Activated B cell treated with CpG ODN at 0.5 μM for 24 hours (primary cell): ENCODE results near the gene PAQR4. TPM values are rescaled to one million over a fixed set of nuclear protein-coding genes. Genes with fewer than 3 reads are reported as not detected.
"Not testable (repeated sequence)": the region's sequence is repeated elsewhere in the genome, so short reads cannot be mapped to it uniquely, and the experiment has no call there.

Experiments used
- ATAC-seq: fragments of 200-7000 bp; cut with Tn5 transposase; one replicate; pipeline ENCODE4 v1.10.0; 2021; ENCODE audit warnings: low read depth, mild to moderate bottlenecking, moderate library complexity
- CTCF ChIA-PET: fragments of 350-600 bp; sonication (Branson Sonifier 250); formaldehyde crosslinking; loops from one replicate; lab custom pipeline; 2021; ENCODE audit warnings: antibody characterized with exemption; lab: Charles Lee
- POLR2A ChIA-PET: fragments of 350-600 bp; sonication (Branson Sonifier 250); formaldehyde crosslinking; loops from one replicate; lab custom pipeline; 2021; ENCODE audit warnings: antibody characterized with exemption; lab: Charles Lee
- DNase-seq: peaks from one replicate; pipeline ENCODE4 v3.0.0; 2022
- H3K27ac Mint-ChIP-seq: one replicate; pipeline ENCODE4 v1.8.0; 2020; ENCODE audit warnings: mixed read lengths
- H3K27me3 Mint-ChIP-seq: one replicate; pipeline ENCODE4 v1.8.0; 2021; ENCODE audit warnings: mixed read lengths
- H3K36me3 Mint-ChIP-seq: one replicate; pipeline ENCODE4 v1.8.0; 2021; ENCODE audit warnings: low read depth, mixed read lengths
- H3K4me1 Mint-ChIP-seq: one replicate; pipeline ENCODE4 v1.8.0; 2021; ENCODE audit warnings: mixed read lengths
- H3K4me3 Mint-ChIP-seq: one replicate; pipeline ENCODE4 v1.8.0; 2020; ENCODE audit warnings: mild to moderate bottlenecking, mixed read lengths
- H3K9me3 Mint-ChIP-seq: one replicate; pipeline ENCODE4 v1.8.0; 2020; ENCODE audit warnings: mixed read lengths
- intact Hi-C: fragments of 100-400 bp; cut with micrococcal nuclease; formaldehyde crosslinking; loops from one replicate; pipeline ENCODE4 v1.15.1; 2024
- total RNA-seq: library from RNA; stranded (reverse); gene quantifications from 2 replicates; pipeline ENCODE4 v1.2.3, GENCODE V29; 2022
- TF ChIP-seq, protein P1 (sequence below): fragments of 200-600 bp; IDR thresholded peaks from one replicate; pipeline ENCODE4 v1.8.0; 2022; ENCODE audit warnings: antibody characterized with exemption, mild to moderate bottlenecking

The PAQR4 gene
- total RNA-seq, 1 donor from 2014 or later, result 2.7 TPM

DNA sequence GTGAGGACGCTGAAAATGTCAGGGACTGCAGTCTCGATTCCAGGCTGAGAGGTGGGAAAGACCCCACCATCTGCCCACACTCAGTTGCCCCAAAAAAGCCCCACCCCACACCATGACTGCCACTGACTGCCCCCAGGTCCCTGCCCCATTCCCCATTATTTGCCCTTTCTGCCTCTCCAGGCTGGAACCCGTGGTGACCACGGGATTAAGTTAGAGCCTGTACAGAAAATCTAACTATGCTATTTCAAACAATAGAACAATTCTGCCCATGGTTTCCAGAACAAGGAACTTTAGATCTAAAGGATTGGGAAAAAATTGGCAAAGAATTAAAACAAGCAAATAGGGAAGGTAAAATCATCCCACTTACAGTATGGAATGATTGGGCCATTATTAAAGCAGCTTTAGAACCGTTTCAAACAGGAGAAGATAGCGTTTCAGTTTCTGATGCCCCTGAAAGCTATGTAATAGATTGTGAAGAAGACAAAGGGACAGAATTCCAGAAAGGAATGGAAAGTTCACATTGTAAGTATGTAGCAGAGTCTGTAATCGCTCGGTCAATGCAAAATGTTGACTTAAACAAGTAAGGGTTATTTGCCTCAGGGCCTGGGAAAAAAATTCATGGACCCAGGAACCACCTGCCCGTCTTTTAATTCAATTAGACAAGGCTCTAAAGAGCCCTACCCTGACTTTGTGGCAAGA, 43.0 kb upstream of the PAQR4 start:
- POLR2A ChIA-PET, result interaction anchor here (1.2 kb wide), 2 partner anchors 15 to 20 kb away, joined by 3 to 4 read pairs; no protein-coding TSS in a partner anchor
- Mint-ChIP-seq H3K27me3 (no peaks in the 10 kb centered on the region), H3K27ac (no peak overlapping the region), H3K36me3 (peaks cover 11% of the 10 kb centered on the region), H3K4me1 (peaks cover 10% of the 10 kb centered on the region), H3K4me3 (no peak overlapping the region), H3K9me3 (no peaks in the 10 kb centered on the region)
- ATAC-seq, result no peak
- CTCF ChIA-PET, result interaction anchor here (0.8 to 1.5 kb wide), 8 partner anchors 9 to 58 kb away, joined by 3 to 10 read pairs (median 4); no protein-coding TSS in a partner anchor
- TF ChIP-seq, protein P1, sequence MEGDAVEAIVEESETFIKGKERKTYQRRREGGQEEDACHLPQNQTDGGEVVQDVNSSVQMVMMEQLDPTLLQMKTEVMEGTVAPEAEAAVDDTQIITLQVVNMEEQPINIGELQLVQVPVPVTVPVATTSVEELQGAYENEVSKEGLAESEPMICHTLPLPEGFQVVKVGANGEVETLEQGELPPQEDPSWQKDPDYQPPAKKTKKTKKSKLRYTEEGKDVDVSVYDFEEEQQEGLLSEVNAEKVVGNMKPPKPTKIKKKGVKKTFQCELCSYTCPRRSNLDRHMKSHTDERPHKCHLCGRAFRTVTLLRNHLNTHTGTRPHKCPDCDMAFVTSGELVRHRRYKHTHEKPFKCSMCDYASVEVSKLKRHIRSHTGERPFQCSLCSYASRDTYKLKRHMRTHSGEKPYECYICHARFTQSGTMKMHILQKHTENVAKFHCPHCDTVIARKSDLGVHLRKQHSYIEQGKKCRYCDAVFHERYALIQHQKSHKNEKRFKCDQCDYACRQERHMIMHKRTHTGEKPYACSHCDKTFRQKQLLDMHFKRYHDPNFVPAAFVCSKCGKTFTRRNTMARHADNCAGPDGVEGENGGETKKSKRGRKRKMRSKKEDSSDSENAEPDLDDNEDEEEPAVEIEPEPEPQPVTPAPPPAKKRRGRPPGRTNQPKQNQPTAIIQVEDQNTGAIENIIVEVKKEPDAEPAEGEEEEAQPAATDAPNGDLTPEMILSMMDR, result no peak
- no peak for DNase-seq
- intact Hi-C loops, result loop anchor here (2.0 to 5.0 kb wide), 3 partner anchors 21 to 51 kb away; partner anchors contain the start of gene KREMEN2

DNA sequence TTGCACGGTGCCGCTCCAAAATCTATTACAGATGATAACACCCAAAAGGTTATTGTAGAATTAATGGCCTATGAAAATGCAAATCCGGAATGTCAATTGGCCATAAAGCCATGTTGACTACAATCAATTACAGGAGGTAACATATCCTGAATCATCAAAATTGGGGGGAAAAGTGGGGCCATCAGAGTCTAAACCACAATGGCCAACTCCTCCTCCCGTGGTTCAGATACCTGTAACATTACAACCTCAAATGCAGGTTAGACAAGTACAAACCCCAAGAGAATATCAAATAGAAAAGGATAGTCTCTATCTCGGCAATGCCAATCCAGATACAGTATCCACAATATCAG, 42.5 kb upstream of the PAQR4 start:
- H3K9me3 Mint-ChIP-seq, result no peaks in the 10 kb centered on the region
- intact Hi-C loops, result loop anchor here (2.0 to 5.0 kb wide), 3 partner anchors 22 to 52 kb away; partner anchors contain the start of gene KREMEN2
- no peak overlapping the region for H3K4me3 Mint-ChIP-seq
- ChIA-PET POLR2A (interaction anchor here (1.0 to 1.2 kb wide), 3 partner anchors 15 to 55 kb away, joined by 3 to 4 read pairs (median 3); no protein-coding TSS in a partner anchor), CTCF (interaction anchor here (0.8 to 1.5 kb wide), 10 partner anchors 10 to 58 kb away, joined by 3 to 10 read pairs (median 4); partner anchors contain the start of gene KREMEN2)
- ATAC-seq (no peak), DNase-seq (no peak)
- TF ChIP-seq, protein P1, result no peak
- H3K36me3 Mint-ChIP-seq, result peaks cover 11% of the 10 kb centered on the region
- peaks cover 10% of the 10 kb centered on the region for H3K4me1 Mint-ChIP-seq
- H3K27ac Mint-ChIP-seq, result no peak overlapping the region
- H3K27me3 Mint-ChIP-seq, result no peaks in the 10 kb centered on the region

DNA sequence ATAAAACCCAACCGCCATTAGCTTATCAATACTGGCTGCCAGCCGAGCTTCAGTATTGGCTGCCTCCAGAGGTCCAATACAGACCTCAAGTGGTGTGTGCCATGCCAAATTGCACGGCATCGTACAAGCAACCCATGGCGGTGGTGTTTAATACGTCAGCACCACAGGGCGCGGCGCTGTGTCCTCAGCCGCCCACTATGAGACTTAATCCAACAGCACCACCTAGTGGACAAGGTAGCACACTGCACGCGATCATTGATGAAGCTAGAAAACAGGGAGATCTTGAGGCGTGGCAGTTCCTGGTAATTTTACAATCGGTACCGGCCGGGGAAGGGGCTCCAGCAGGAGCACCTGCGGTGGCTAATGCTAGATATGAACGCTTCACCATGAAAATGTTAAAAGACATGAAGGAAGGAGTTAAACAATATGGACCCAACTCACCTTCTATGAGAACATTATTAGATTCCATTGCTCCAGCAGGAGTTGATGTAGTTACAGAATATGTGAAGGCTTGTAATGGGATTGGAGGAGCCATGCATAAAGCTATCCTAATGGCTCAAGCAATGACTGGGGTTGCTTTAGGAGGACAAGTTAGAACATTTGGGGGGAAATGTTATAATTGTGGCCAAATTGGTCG, 42.0 kb upstream of the PAQR4 start:
- H3K27me3 Mint-ChIP-seq, result no peaks in the 10 kb centered on the region
- ChIA-PET CTCF (interaction anchor here (0.6 to 1.5 kb wide), 16 partner anchors 10 to 89 kb away, joined by 3 to 10 read pairs (median 4); partner anchors contain the start of genes FLYWCH1 and KREMEN2), POLR2A (interaction anchor here (0.6 to 1.2 kb wide), 4 partner anchors 16 to 54 kb away, joined by 3 to 4 read pairs (median 3); partner anchors contain the start of gene FLYWCH2)
- TF ChIP-seq, protein P1, result peak; percentile 56
- H3K27ac Mint-ChIP-seq, result no peak overlapping the region
- no peaks in the 10 kb centered on the region for H3K9me3 Mint-ChIP-seq
- H3K36me3 Mint-ChIP-seq, result peaks cover 10% of the 10 kb centered on the region
- intact Hi-C loops, result loop anchor here (1.0 to 5.0 kb wide), 4 partner anchors 22 to 56 kb away; partner anchors contain the start of gene KREMEN2
- DNase-seq (peak; percentile 67), ATAC-seq (peak; percentile 100)
- no peak overlapping the region for H3K4me3 Mint-ChIP-seq
- peaks cover 10% of the 10 kb centered on the region for H3K4me1 Mint-ChIP-seq

DNA sequence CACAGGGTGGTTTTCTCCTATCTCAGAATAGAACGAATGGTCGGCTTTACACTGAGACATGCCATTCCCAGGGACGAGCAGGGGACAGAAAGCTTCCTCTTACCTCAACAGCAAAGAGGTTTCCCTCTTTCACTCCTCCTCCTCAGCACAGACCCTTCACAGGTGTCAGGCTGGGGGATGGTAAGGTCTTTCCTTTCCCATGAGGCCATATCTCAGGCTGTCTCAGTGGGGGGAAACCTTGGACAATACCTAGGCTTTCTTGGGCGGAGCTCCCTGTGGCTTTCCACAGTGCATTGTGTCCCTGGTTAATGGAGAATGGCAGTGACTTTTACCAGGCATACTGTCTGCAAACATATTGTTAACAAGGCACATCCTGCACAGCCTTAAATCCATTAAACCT, 41.0 kb upstream of the PAQR4 start:
- DNase-seq, H3K27ac Mint-ChIP-seq, ATAC-seq, CTCF ChIA-PET, H3K4me1 Mint-ChIP-seq, H3K9me3 Mint-ChIP-seq, POLR2A ChIA-PET, H3K27me3 Mint-ChIP-seq, H3K4me3 Mint-ChIP-seq, H3K36me3 Mint-ChIP-seq: not testable (repeated sequence)
- intact Hi-C loops, result loop anchor here (5.0 kb wide), 1 partner anchor 34 kb away; the partner anchor contains the start of gene KREMEN2

DNA sequence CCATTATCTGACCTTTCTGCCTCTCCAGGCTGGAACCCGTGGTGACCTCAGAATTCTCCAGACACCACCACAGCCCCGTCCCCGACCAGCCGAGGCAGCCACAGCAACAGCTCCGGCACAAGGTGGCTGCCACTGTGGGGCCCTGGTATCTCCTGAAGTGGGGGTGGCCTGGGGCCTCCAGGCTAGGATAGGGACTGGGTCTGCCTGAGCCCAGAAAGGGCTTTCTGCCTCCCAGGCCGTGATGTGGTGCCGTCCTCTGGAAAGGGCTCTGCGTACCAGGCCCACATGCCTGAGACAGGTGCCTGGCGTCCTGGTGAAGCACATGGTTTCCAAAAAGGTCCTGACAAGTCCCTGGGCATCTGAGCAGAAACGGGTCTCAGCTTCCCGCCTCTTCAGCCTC, 40.4 kb upstream of the PAQR4 start:
- Mint-ChIP-seq H3K27me3 (no peaks in the 10 kb centered on the region), H3K36me3 (peaks cover 7% of the 10 kb centered on the region), H3K4me3 (no peak overlapping the region), H3K4me1 (peaks cover 10% of the 10 kb centered on the region), H3K27ac (no peak overlapping the region), H3K9me3 (no peaks in the 10 kb centered on the region)
- CTCF ChIA-PET, result no interaction called here
- intact Hi-C loops, result loop anchor here (5.0 kb wide), 1 partner anchor 34 kb away; the partner anchor contains the start of gene KREMEN2
- TF ChIP-seq, protein P1, result no peak
- POLR2A ChIA-PET, result no interaction called here
- no peak for ATAC-seq
- DNase-seq, result no peak
